HepG2 (cell line): ENCODE data around the gene ZFP36L2. TPM values are rescaled to one million over a fixed set of nuclear protein-coding genes. Genes with fewer than 3 reads are reported as not detected.

ENCODE experiments used
- ATF4 ChIP-seq, 2 experiments: fragments of 450-650 bp in 1 of 2; sonication (generic) in 1 of 2; formaldehyde crosslinking; IDR thresholded peaks; 2 replicates each; pipeline versions ENCODE4 v1.5.0 to v1.8.0; 2020 to 2022; ENCODE audit warnings: mild to moderate bottlenecking in 1 of 2, missing genetic modification reagents in 1 of 2
- HOXD1 ChIP-seq: sonication (generic); formaldehyde crosslinking; IDR thresholded peaks from 2 replicates; pipeline ENCODE4 v1.5.0; 2020; ENCODE audit warnings: missing genetic modification reagents
- KDM3A ChIP-seq: IDR thresholded peaks from 2 replicates; pipeline ENCODE4 v1.6.1; 2018; ENCODE audit warnings: low read depth, missing compliant biosample characterization
- NFIB ChIP-seq: sonication (generic); formaldehyde crosslinking; IDR thresholded peaks from 2 replicates; pipeline ENCODE4 v1.9.0; 2021; ENCODE audit warnings: missing genetic modification reagents, mild to moderate bottlenecking, borderline replicate concordance
- NFYB ChIP-seq: sonication (generic); formaldehyde crosslinking; IDR thresholded peaks from 2 replicates; pipeline ENCODE4 v1.4.0; 2020; ENCODE audit warnings: missing genetic modification reagents
- PTBP1 ChIP-seq: fragments of 200-400 bp; formaldehyde crosslinking; IDR thresholded peaks from 2 replicates; pipeline ENCODE4 v1.6.1; 2018; ENCODE audit warnings: low read length, low read depth; ENCODE audit not compliant: poor library complexity, severe bottlenecking
- REST ChIP-seq, 2 experiments: IDR thresholded peaks; 2 replicates each; pipeline ENCODE4 v1.6.1; 2011 to 2012; ENCODE audit warnings: low read length in 2 of 2, borderline replicate concordance in 1 of 2, low read depth in 1 of 2, mild to moderate bottlenecking in 1 of 2, moderate library complexity in 1 of 2
- REXO4 ChIP-seq: sonication (generic); formaldehyde crosslinking; IDR thresholded peaks from 2 replicates; pipeline ENCODE4 v1.8.0; 2022; ENCODE audit warnings: missing genetic modification reagents, mild to moderate bottlenecking, borderline replicate concordance
- RFX3 ChIP-seq: IDR thresholded peaks from 2 replicates; pipeline ENCODE4 v1.6.1; 2016; ENCODE audit warnings: missing biosample characterization, missing genetic modification reagents
- SIN3A ChIP-seq: IDR thresholded peaks from 2 replicates; pipeline ENCODE4 v1.6.1; 2011; ENCODE audit warnings: low read depth, mild to moderate bottlenecking, control low read depth, low read length, borderline replicate concordance
- SKIL ChIP-seq: sonication (generic); formaldehyde crosslinking; IDR thresholded peaks from 2 replicates; pipeline ENCODE4 v1.8.0; 2022; ENCODE audit warnings: missing genetic modification reagents, mild to moderate bottlenecking, moderate library complexity, borderline replicate concordance
- SOX6 ChIP-seq, 2 experiments: fragments of 450-650 bp in 1 of 2; sonication (generic) in 1 of 2; formaldehyde crosslinking in 1 of 2; IDR thresholded peaks; 2 replicates each; pipeline versions ENCODE4 v1.4.0 to v1.6.1; 2017 to 2020; ENCODE audit warnings: antibody characterized with exemption in 1 of 2, mild to moderate bottlenecking in 1 of 2, missing genetic modification reagents in 1 of 2
- TFDP2 ChIP-seq: sonication (generic); formaldehyde crosslinking; IDR thresholded peaks from 2 replicates; pipeline ENCODE4 v1.4.0; 2020; ENCODE audit warnings: missing genetic modification reagents
- ZBTB38 ChIP-seq: sonication (generic); formaldehyde crosslinking; IDR thresholded peaks from 2 replicates; pipeline ENCODE4 v1.5.1; 2020; ENCODE audit warnings: mild to moderate bottlenecking, missing genetic modification reagents
- ZFP82 ChIP-seq: sonication (generic); formaldehyde crosslinking; IDR thresholded peaks from 2 replicates; pipeline ENCODE4 v1.5.1; 2020; ENCODE audit warnings: mild to moderate bottlenecking, missing genetic modification reagents, borderline replicate concordance
- ZNF17 ChIP-seq: sonication (generic); formaldehyde crosslinking; IDR thresholded peaks from 2 replicates; pipeline ENCODE4 v1.5.0; 2020; ENCODE audit warnings: mild to moderate bottlenecking, missing genetic modification reagents
- ZNF333 ChIP-seq: sonication (generic); formaldehyde crosslinking; IDR thresholded peaks from 2 replicates; pipeline ENCODE4 v1.4.0; 2020; ENCODE audit warnings: mild to moderate bottlenecking, missing genetic modification reagents, borderline replicate concordance
- ZNF354B ChIP-seq: sonication (generic); formaldehyde crosslinking; IDR thresholded peaks from 2 replicates; pipeline ENCODE4 v1.8.0; 2022; ENCODE audit warnings: mild to moderate bottlenecking, missing genetic modification reagents
- ZNF839 ChIP-seq: sonication (generic); formaldehyde crosslinking; IDR thresholded peaks from 2 replicates; pipeline ENCODE4 v1.4.0; 2020; ENCODE audit warnings: missing genetic modification reagents, mild to moderate bottlenecking, borderline replicate concordance
- polyA plus RNA-seq, 8 experiments: library from polyadenylated mRNA; depleted of rRNA in 3 of 8; stranded (reverse) in 7 of 8; unstranded in 1 of 8; fragments of >200 nt; fragmentation: Illumina TruSeq in 4 of 8; extraction: Trizol in 4 of 8; gene quantifications; 2 replicates each; pipeline versions ENCODE4 v1.2.1 to v1.2.3, GENCODE V29; 2011 to 2016; ENCODE audit warnings: low read depth in 4 of 8, missing spikeins in 1 of 8, mixed read lengths in 1 of 8; ENCODE audit not compliant: insufficient read depth in 1 of 8
- total RNA-seq, 5 experiments: library from RNA; depleted of rRNA; stranded (reverse); fragments of >200 nt; fragmentation: Illumina TruSeq; extraction: Trizol; gene quantifications; 2 replicates each; pipeline ENCODE4 v1.2.3, GENCODE V29; 2016; ENCODE audit warnings: low read depth in 1 of 5

Gene ZFP36L2
- total and polyA plus RNA-seq, 2 of the 13 experiments (the other 11 are each of a cell fraction or from before 2014, with no cell fraction given) = 11.2 to 21.8 TPM

GRCh38 chr2:43225788-43226557 lies 433 bp downstream of the ZFP36L2 start (continued):
- TF ChIP-seq REST (IDR thresholded peaks at IDR 0.05; ENCODE audit: borderline replicate concordance in 1 of 2, low read depth in 1 of 2, low read length in 2 of 2) (no peak), SKIL (CRISPR knock-in tag) (peak; percentile 46), ZNF839 (CRISPR knock-in tag) (no peak), RFX3 (no peak), SOX6 (IDR thresholded peaks at IDR 0.05) (no peak), SOX6 (CRISPR knock-in tag; IDR thresholded peaks at IDR 0.05) (no peak; the same call in 1 of the 2 replicates), REXO4 (CRISPR knock-in tag) (no peak), ATF4 (CRISPR knock-in tag; IDR thresholded peaks at IDR 0.05) (peak in 1 of 2 experiments; percentile 68; a peak in 2 of 4 replicates), ZNF17 (CRISPR knock-in tag) (no peak), NFIB (CRISPR knock-in tag) (no peak), TFDP2 (CRISPR knock-in tag) (no peak; the same call in 1 of the 2 replicates), ZNF333 (CRISPR knock-in tag) (peak; percentile 12; the same call in 1 of the 2 replicates), ZNF354B (no peak), ZFP82 (CRISPR knock-in tag) (peak; percentile 1), SIN3A (0 out of 2 replicates have a peak, but pooled peaks have one; percentile 6), NFYB (no peak), KDM3A (CRISPR knock-in tag) (no peak), ZBTB38 (CRISPR knock-in tag) (0 out of 2 replicates have a peak, but pooled peaks have one; percentile 4), PTBP1 (no peak), HOXD1 (CRISPR knock-in tag) (no peak)
